HepG2 (cell line): ENCODE results near the gene COX5B. TPM values are rescaled to one million over a fixed set of nuclear protein-coding genes. Genes with fewer than 3 reads are reported as not detected.

ENCODE experiments used
- ARID2 ChIP-seq: sonication (generic); formaldehyde crosslinking; IDR thresholded peaks from 2 replicates; pipeline ENCODE4 v1.8.1; 2022; ENCODE audit warnings: mild to moderate bottlenecking, missing genetic modification reagents, borderline replicate concordance
- ATF1 ChIP-seq: IDR thresholded peaks from 2 replicates; pipeline ENCODE4 v1.6.1; 2016; ENCODE audit warnings: mild to moderate bottlenecking, control low read depth
- ATF4 ChIP-seq, 2 experiments: fragments of 450-650 bp in 1 of 2; sonication (generic) in 1 of 2; formaldehyde crosslinking; IDR thresholded peaks; 2 replicates each; pipeline versions ENCODE4 v1.5.0 to v1.8.0; 2020 to 2022; ENCODE audit warnings: mild to moderate bottlenecking in 1 of 2, missing genetic modification reagents in 1 of 2
- BCLAF1 ChIP-seq: fragments of 450-650 bp; IDR thresholded peaks from 2 replicates; pipeline ENCODE4 v1.6.1; 2017; ENCODE audit warnings: mild to moderate bottlenecking
- BRCA1 ChIP-seq: sonication (generic); formaldehyde crosslinking; IDR thresholded peaks from 2 replicates; pipeline ENCODE4 v1.4.0; 2020; ENCODE audit warnings: missing genetic modification reagents
- ETV5 ChIP-seq: IDR thresholded peaks from 2 replicates; pipeline ENCODE4 v1.6.1; 2018; ENCODE audit warnings: missing biosample characterization, missing genetic modification reagents, inconsistent platforms, borderline replicate concordance
- FOSL2 ChIP-seq: sonication (generic); formaldehyde crosslinking; IDR thresholded peaks from 2 replicates; pipeline ENCODE4 v1.4.0; 2020; ENCODE audit warnings: missing genetic modification reagents
- GABPA ChIP-seq, 2 experiments: IDR thresholded peaks; 2 replicates each; pipeline ENCODE4 v1.6.1; 2011 to 2016; ENCODE audit warnings: low read depth in 2 of 2, low read length in 1 of 2, missing biosample characterization in 1 of 2, missing genetic modification characterization in 1 of 2
- HNF4G ChIP-seq, 2 experiments: sonication (generic) in 1 of 2; formaldehyde crosslinking in 1 of 2; IDR thresholded peaks; 2 replicates each; pipeline versions ENCODE4 v1.4.0 to v1.6.1; 2011 to 2020; ENCODE audit warnings: borderline replicate concordance in 2 of 2, low read depth in 2 of 2, mild to moderate bottlenecking in 2 of 2, low read length in 1 of 2, missing genetic modification reagents in 1 of 2, moderate library complexity in 1 of 2
- MZF1 ChIP-seq: sonication (generic); formaldehyde crosslinking; IDR thresholded peaks from 2 replicates; pipeline ENCODE4 v1.8.1; 2023; ENCODE audit warnings: mild to moderate bottlenecking, missing genetic modification reagents, borderline replicate concordance
- NR0B2 ChIP-seq: sonication (generic); formaldehyde crosslinking; IDR thresholded peaks from 2 replicates; pipeline ENCODE4 v1.4.0; 2020; ENCODE audit warnings: mild to moderate bottlenecking, missing genetic modification reagents
- TBX3 ChIP-seq: fragments of 450-650 bp; IDR thresholded peaks from 2 replicates; pipeline ENCODE4 v1.6.1; 2017; ENCODE audit warnings: antibody characterized with exemption, mild to moderate bottlenecking, inconsistent platforms, borderline replicate concordance
- ZNF124 ChIP-seq: sonication (generic); formaldehyde crosslinking; IDR thresholded peaks from 2 replicates; pipeline ENCODE4 v1.4.0; 2020; ENCODE audit warnings: missing genetic modification reagents
- ZNF17 ChIP-seq: sonication (generic); formaldehyde crosslinking; IDR thresholded peaks from 2 replicates; pipeline ENCODE4 v1.5.0; 2020; ENCODE audit warnings: mild to moderate bottlenecking, missing genetic modification reagents
- ZNF512B ChIP-seq: sonication (generic); formaldehyde crosslinking; IDR thresholded peaks from 2 replicates; pipeline ENCODE4 v1.5.1; 2020; ENCODE audit warnings: missing genetic modification reagents, mild to moderate bottlenecking, borderline replicate concordance
- ZNF550 ChIP-seq: sonication (generic); formaldehyde crosslinking; IDR thresholded peaks from 2 replicates; pipeline ENCODE4 v1.4.0; 2020; ENCODE audit warnings: mild to moderate bottlenecking, missing genetic modification reagents, borderline replicate concordance
- ZNF597 ChIP-seq: sonication (generic); formaldehyde crosslinking; IDR thresholded peaks from 2 replicates; pipeline ENCODE4 v1.5.0; 2020; ENCODE audit warnings: missing genetic modification reagents
- ZNF83 ChIP-seq: sonication (generic); formaldehyde crosslinking; IDR thresholded peaks from 2 replicates; pipeline ENCODE4 v1.4.0; 2020; ENCODE audit warnings: missing genetic modification reagents, mild to moderate bottlenecking, borderline replicate concordance
- polyA plus RNA-seq, 8 experiments: library from polyadenylated mRNA; depleted of rRNA in 3 of 8; stranded (reverse) in 7 of 8; unstranded in 1 of 8; fragments of >200 nt; fragmentation: Illumina TruSeq in 4 of 8; extraction: Trizol in 4 of 8; gene quantifications; 2 replicates each; pipeline versions ENCODE4 v1.2.1 to v1.2.3, GENCODE V29; 2011 to 2016; ENCODE audit warnings: low read depth in 4 of 8, missing spikeins in 1 of 8, mixed read lengths in 1 of 8; ENCODE audit not compliant: insufficient read depth in 1 of 8
- total RNA-seq, 5 experiments: library from RNA; depleted of rRNA; stranded (reverse); fragments of >200 nt; fragmentation: Illumina TruSeq; extraction: Trizol; gene quantifications; 2 replicates each; pipeline ENCODE4 v1.2.3, GENCODE V29; 2016; ENCODE audit warnings: low read depth in 1 of 5

The COX5B gene
- total and polyA plus RNA-seq, 2 of the 13 experiments (the other 11 are each of a cell fraction or from before 2014, with no cell fraction given) = 453 to 536 TPM

GRCh38 chr2:97645695-97646629, at the start of gene COX5B (continued):
- peak; percentile 77; the same call in 1 of the 2 replicates for TF ChIP-seq ZNF512B (CRISPR knock-in tag)
- TF ChIP-seq ZNF17 (CRISPR knock-in tag) = no peak
- TF ChIP-seq BRCA1 (CRISPR knock-in tag) = peak; percentile 88; the same call in 1 of the 2 replicates
- TF ChIP-seq ZNF124 (CRISPR knock-in tag) = no peak; the same call in 1 of the 2 replicates
- peak; percentile 65; the same call in 1 of the 2 replicates for TF ChIP-seq ZNF83 (CRISPR knock-in tag)
- TF ChIP-seq TBX3 = no peak
- TF ChIP-seq FOSL2 = peak; percentile 24; the same call in 1 of the 2 replicates
- TF ChIP-seq ATF4 (CRISPR knock-in tag; IDR thresholded peaks at IDR 0.05) = peak in 1 of 2 experiments; percentile 50; a peak in 1 of 4 replicates
- peak; percentile 71; the same call in 1 of the 2 replicates for TF ChIP-seq ETV5 (CRISPR knock-in tag)
- 0 out of 2 replicates have a peak, but pooled peaks have one; percentile 13 for TF ChIP-seq ZNF597 (CRISPR knock-in tag)
- no peak for TF ChIP-seq ZNF550
- no peak; the same call in 1 of the 2 replicates for TF ChIP-seq HNF4G (IDR thresholded peaks at IDR 0.05; ENCODE audit: borderline replicate concordance, low read depth, low read length)
- no peak; the same call in 1 of the 2 replicates for TF ChIP-seq HNF4G (CRISPR knock-in tag; IDR thresholded peaks at IDR 0.05; ENCODE audit: borderline replicate concordance, low read depth)
- peak; percentile 86 for TF ChIP-seq GABPA (IDR thresholded peaks at IDR 0.05; ENCODE audit: low read depth, low read length)
- TF ChIP-seq GABPA (CRISPR knock-in tag; IDR thresholded peaks at IDR 0.05; ENCODE audit: low read depth) = peak; percentile 95
- TF ChIP-seq BCLAF1 = no peak
- TF ChIP-seq MZF1 (CRISPR knock-in tag) = 0 out of 2 replicates have a peak, but pooled peaks have one; percentile 38
- no peak for TF ChIP-seq NR0B2 (CRISPR knock-in tag)
- TF ChIP-seq ARID2 (CRISPR knock-in tag) = peak; percentile 43; the same call in 1 of the 2 replicates
- no peak for TF ChIP-seq ATF1 (CRISPR knock-in tag)
